AG08395 (cell line): ENCODE measurements around the gene PFAS.
A peak's percentile ranks its signal among the peaks of the same experiment; 100 is the strongest.

ENCODE experiments used
- DNase-seq: peaks from one replicate; pipeline ENCODE4 v3.0.0; 2012; ENCODE audit warnings: mixed read lengths, low spot score

PFAS gene

DNA sequence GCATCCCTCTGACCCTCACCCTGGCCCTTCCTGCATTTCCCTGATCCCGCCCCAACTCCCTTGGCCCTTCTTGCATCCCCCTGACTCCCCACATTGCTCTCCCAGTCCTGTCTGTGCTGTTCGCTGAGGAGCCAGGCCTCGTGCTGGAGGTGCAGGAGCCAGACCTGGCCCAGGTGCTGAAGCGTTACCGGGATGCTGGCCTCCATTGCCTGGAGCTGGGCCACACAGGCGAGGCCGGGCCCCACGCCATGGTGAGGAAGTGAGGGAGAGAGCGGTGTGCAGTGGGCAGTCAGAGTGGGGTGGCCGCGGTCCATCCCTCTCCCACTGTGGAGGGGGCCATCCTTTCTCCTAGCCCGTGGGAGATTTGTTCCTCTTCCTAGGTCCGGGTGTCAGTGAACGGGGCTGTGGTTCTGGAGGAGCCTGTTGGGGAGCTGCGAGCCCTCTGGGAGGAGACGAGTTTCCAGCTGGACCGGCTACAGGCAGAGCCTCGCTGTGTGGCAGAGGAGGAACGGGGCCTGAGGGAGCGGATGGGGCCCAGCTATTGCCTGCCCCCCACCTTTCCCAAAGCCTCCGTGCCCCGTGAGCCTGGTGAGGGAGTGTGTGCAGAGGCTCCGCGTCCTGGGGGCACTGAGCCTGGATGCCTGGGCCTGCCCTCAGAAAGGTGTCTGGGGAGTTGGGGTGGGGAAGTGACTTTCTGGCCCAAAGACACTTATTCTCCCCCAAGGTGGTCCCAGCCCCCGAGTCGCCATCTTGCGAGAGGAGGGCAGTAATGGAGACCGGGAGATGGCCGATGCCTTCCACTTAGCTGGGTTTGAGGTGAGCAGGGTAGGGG is 17.8 kb downstream of the PFAS start:
- no peak for DNase-seq

DNA sequence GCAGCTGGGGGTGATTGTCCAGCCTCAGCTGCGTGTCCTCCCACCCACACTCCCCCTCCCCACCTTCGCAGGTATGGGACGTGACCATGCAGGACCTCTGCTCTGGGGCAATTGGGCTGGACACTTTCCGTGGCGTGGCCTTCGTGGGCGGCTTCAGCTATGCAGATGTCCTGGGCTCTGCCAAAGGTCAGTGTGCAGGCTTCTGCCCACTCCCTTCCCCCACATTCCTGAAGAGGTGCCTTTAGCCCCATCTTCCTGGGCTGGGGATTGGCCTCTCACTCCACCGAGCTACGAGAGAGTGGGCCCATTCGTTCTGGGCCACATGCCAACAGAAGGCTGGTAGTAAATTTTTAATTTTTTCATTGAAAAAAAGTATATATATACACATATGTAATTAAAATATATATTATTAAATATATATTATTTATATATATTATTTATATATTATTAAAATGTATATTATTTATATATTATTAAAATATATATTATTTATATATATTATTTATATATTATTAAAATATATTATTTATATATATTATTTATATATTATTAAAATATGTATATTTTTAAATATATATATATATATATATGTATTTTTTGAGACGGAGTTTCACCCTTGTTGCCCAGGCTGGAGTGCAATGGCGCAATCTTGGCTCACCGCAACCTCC is 18.5 kb downstream of the PFAS start:
- DNase-seq, result no peak

DNA sequence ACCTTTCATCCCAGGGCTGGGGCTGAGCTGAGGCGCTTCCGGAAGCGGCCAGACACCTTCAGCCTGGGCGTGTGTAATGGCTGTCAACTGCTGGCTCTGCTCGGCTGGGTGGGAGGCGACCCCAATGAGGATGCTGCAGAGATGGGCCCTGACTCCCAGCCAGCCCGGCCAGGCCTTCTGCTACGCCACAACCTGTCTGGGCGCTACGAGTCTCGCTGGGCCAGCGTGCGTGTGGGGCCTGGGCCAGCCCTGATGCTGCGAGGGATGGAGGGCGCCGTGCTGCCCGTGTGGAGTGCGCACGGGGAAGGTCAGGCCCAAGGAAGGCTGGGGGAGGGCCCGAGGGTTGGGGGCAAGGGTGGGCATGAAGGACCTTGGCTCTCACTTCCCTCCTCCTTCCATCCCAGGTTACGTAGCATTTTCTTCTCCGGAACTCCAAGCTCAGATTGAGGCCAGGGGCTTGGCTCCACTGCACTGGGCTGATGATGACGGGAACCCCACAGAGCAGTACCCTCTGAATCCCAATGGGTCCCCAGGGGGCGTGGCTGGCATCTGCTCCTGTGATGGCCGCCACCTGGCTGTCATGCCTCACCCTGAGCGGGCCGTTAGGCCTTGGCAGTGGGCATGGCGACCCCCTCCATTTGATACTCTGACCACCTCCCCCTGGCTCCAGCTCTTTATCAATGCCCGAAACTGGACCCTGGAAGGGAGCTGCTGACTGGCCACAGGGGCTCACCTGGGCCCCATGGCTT is 19.6 kb downstream of the PFAS start:
- DNase-seq, result no peak

DNA sequence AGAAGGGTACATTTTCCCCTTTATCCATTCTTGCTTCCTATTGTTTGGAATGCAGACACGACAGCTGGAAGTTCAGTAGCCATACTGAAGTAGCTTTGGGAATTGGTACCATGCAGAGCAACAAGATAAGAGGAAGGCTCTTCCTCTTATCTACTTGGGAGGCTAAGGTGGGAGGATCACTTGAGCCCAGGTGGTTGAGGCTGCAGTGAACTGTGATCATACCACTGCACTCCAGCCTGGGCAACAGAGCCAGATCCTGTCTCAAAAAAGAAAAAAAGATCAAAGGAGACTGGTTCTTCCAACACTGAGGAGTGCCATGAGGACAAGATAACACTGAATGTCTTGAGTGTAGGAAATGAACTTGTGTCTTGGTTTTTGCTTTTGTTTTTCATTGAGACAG is 23.3 kb downstream of the PFAS start:
- DNase-seq, result no peak

DNA sequence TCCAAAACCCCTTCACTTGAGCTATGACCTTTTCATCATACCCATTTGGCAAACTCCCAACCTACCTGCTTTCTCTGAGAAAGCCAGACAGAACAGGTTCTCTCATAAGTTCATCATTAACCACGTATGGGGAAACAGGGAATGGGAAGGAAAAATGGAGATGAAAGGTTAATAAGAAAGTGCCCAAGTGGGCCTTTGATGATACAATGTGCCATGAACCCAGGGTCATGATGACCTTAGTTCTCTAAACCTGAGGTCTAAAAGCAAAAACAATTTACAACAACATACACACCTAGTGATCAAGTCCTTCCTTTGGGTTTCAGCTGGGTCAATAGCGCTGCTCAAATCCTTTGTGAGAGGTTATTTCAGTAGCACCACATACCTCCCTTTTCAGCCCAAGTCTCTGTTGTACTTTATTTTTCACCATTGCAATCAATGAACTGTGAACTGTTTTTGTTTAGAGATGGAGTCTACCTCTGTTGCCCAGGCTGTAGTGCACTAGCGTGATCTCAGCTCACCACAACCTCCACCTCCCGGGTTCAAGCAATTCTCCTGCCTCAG is 24.9 kb downstream of the PFAS start:
- no peak for DNase-seq

DNA sequence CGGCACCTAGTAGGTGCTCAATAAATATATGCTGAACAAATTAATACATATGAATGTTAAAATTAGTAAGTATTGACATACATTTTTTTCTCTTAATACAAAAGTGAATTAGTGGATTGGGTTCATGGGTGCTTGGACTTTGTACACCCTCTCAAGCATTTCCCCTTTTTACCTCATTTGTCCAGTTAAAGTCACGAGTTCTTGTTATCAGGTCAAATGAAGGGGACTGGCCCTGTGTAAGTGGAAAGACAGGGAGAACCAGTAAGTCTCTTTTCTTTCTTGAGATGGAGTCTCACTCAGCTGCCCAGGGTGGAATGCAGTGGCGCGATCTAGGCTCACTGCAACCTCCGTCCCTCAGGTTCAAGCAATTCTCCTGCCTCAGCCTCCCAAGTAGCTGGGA is 25.7 kb downstream of the PFAS start:
- no peak for DNase-seq

DNA sequence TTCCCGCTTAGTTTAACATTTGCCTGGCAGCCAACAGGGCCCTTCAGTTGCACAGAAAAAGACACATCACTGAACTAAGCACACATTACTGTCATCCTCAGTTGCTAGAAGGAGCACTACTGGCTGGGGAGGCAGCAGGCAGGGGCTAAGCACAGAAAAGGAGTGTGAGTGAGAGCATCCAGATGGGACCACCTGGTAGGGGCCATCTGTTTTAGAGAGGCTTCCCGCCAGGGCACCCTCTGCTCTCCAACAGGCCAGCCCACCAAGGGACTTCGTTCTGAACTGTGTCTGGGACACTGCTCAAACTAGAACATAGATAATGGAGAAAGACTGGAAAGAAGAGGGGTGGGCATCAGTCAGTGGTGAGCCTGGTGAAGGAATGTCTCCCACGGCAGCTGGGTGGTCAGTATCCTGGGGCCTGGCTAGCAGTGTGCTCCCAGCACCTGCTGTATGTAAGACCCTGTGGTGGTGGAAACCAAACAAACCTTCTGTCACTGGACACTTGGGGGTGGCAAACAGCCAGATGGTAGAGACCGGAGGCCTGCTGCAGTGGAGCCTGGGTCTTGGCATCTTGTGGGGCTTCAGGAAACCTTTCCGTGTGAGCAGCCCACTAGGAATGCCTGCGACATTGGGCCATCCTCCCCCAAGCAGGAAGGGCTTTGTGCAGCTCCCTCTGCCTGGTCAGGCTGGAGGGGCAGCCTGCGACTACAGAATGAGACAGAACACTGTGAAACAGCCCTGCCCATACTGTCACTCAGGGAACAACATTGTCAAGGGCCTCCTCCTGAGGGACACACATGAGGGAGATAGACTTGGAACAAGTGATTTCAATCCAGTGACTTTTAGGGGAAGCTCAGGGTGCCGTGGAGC is 26.6 kb downstream of the PFAS start:
- DNase-seq, result no peak

DNA sequence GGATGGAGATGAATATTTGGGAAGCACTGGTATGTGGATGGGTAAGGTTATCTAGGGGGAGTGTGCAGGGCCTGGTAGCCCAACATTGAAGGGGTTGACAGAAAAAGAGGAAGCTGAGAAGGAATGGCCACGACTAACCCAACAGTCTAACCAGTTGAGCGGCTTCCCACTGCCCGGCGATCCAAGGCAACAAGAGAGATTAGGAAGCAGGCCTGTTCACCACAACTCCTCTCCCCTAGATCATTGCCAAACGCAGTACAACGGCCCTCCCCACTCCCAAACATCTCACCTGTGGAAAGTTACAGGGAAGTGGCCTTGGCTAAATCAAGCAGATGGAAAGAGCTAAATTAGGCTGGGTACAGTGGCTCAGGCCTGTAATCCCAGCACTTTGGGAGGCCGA is 28.2 kb downstream of the PFAS start:
- DNase-seq, result no peak

DNA sequence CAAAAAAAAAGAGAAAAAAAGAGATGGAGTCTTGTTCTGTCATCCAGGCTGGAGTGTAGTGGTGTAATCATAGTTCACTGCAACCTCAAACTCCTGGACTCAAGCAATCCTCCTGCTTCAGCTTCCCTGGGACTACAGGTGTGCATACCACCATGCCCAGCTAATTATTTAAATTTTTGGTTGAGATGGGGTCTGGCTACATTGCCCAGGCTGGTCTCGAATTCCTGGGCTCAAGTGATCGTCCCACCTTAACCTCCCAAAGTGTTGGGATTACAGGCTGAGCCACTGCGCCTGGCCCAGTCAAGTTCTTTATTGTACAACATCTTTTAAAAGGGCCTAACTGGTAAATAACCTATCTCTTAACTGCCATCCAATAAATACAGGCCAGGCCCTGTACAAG is 33.3 kb downstream of the PFAS start:
- no peak for DNase-seq

DNA sequence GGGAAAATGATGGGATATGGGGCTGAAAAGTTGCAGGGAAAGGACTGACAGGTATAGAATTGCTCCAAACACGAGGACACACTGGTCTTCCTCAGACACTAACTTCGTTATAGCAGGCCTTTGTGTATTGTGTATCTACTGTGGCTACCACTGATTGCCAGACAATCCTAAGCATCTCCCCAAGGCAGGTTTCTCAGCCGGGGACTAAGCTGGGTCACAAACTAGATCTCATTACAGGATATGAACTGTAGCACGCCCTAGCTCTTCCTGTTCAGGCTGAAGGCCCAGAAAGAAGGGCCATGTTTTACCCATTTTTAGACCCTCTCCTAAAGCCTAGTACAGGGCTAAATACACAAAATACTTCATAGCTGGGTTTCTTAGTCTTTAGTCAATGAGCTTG is 34.3 kb downstream of the PFAS start:
- no peak for DNase-seq

DNA sequence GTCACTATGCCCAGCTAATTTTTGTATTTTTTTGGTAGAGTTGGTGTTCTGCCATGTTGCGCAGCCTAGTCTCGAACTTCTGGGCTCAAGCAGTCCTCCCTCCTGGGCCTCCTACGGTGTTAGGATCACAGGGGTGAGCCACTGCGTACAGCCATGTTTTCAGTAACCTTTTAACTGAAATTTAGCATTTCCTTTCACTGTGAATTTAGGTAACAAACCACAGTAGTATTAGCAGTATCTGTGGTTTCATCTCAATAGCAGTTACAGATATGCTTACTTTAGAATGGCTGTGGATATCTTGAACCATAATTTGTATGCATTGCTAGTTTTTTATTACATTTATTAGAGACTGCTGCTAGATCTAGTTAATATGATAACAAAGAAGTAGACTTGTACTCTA is 35.0 kb downstream of the PFAS start:
- no peak for DNase-seq

DNA sequence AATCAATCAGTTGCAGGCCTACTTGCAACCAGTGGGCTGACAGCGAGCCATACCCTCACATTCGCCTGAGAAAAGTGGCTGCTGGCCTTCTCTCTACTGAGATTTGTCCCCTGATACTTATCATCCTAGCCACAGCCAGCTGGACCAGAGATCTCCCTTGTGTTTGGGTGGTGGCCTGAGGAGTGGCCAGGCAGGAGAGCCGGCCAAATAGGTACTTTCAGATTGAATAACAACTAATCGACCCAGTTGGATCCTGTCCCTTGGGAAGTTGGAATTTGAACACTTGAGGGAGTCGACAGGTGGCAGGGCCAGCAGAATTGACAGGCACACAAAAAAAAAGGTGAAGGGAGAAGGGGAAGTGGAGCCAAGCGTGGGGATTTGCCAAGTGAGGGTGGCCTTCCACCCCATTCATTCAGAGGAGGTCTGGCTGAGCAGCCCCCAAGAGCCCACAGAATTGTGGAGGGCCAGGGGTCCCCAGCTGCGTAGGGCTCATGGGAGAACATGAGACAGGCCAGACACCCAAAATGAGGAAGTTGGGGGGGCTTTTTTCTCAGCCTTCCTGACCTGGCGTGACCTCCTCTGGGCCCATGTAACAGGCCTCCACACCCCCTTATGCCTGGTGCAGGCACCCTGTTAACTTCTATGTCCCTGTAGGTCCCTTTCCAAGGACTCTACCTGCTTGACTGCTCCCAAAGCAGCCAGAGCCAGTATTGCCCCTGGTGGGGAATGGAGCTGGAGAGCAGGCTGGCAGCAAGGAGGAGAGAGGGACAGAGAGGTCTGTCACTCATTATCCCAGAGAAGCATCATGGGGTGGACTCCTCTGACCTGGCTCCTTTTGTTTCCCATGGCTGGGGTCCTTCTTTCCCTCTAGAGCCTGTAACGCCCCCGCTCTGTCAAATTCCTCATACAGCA is 36.4 kb downstream of the PFAS start:
- DNase-seq, result no peak

DNA sequence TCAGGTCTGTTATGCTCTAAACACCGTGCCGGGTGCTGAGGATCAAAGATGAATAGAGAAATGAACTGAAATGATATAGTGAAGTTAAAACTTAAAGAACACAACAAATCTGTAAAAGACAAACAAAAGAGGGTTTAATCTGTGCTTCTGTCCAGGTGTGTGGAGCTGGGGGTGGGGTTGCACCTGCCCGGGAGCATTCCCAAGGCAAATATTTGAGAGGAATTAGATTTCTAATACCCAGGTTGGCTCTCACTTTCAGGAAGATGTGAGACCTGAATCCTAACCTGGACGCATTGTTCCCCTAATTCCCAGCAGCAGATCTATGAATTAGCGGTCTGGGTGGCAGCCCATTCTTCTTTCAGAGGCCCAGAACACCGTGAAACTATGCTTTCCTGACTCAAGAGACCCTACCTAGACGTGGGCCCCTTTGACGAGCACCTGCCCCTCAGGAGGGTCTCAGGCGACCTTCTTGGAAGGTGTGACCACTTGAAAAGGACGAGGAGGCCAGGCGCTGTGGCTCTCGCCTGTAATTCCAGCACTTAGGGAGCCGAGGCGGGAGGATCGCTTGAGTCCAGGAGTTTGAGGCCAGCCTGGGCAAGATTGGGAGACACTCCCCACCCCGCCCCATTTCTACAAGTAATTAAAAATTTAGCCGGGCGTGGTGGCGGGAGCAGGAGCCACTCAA is 38.7 kb downstream of the PFAS start:
- DNase-seq, result no peak

DNA sequence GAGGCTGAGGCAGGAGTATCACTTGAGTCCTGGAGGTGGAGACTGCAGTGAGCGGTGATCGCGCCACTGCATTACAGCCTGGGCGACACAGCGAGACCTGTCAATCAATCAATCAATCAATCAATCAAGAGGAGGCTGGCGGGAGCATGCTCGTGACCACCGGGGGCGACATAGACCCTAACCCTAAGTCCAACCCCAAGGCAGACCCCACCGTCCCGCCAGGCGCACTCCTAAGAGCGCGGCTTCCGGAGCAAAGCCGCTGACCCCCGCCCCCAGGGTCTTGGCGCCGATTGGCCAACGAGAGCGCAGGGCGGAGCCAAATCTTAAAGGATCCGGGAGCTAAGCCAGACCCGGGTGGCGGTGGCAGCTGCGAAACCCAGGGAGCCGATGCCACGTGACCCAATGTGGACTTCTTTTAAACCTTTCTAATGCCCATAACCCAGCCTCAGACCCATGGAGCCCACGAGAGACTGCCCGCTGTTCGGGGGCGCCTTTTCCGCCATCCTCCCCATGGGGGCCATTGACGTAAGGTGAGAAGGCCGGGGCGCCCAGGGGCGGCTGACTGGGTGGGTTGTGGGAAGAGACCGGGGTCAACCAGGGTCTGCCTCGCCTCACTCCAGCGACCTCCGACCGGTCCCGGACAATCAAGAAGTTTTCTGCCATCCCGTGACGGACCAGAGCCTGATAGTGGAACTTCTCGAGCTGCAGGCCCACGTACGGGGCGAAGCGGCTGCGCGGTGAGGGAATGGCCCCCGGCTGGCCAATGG is 39.4 kb downstream of the PFAS start, which contains the start of gene RANGRF:
RANGRF (plus strand) TSS at position 335 of the 767 bp plus-strand sequence; CDS start at position 454, 119 bp downstream.
- DNase-seq, result peak; percentile 97

DNA sequence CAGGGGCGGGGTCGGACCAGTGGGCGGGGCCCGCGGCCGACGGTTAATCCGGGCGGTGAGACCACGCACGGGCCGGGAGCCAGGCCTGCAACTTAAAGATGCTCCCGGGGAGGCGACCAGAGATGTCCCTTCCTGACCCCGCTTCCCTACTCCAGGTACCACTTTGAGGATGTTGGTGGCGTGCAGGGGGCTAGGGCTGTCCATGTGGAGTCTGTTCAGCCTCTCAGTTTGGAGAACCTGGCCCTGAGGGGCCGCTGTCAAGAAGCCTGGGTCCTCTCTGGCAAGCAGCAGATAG is 40.0 kb downstream of the PFAS start:
- no peak for DNase-seq

DNA sequence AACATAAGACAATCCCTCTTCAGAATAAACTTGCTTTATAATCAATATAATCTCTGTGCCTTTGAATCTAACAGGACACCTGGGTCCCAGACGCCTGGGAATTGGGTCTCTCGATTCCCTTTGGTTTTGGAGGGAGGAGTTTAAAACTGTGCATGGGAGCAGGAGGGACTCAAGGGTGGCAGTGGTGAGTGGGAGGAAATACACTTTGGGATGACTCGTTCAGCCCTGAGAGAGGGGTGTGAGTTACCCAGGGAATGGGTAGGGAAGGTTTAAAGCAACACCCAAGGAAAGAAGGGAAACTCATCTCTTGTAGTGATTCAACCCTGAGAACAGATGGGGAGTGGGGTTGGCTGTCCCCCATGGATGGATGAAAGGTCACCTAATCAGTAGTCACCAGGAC is 41.0 kb downstream of the PFAS start:
- DNase-seq, result no peak

DNA sequence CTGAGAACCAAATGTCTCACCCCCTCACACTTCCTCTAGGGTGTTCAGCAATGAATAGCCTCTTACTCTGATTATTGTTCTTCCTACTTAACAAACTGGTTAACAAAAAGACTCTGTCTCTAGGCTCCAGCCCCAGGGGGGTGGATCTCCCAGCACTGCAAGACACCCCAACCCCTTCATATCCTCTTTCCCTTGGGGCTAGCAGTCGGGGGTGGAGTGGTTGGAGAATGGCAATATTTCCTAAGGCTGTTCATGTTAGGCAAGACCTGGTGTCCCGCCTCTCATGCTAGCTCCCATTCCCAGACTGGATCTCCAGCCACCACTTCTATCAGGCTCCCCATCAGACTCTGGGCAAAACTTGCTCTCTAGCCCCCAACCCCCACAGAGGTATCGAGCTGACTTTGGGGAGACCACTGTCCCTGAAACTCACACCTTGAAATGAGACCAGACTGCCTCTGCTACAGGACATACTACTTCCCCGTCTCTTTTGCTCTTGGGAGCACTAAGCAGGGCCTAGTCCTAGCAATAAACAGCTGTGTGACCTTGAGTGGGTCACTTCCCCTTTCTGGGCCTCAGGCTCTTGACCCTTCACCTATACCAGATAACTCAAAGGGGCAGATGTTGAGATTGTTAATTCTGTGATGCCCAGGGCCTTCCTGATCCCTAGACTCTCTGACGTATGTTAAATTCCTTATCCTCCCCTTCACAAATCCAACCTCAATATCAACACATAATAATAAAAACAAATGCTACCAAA is 43.7 kb downstream of the PFAS start:
- no peak for DNase-seq

DNA sequence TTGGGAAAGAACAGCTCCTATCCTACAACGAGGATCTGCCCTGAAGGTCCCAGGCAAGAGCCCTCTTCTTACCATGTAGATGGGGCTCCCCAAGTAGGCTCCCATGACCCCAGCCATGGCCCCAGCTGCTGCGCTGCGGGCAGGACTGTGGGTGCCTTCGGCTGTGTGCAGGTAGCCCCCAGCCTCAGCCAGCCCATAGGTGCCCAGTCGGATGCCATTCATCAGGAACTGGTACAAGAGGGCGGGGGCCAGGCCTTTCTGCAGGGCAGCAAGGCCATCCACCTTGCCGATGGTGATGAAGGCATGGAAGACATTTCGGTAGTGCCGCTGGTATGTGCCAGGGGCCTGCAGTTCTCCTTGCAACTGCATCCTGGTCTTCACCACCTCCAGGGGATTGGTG is 45.3 kb downstream of the PFAS start:
- DNase-seq, result no peak
